ENCODE measurements around the gene LAPTM4A.
"Not testable (repeated sequence)": the region's sequence is repeated elsewhere in the genome, so short reads cannot be mapped to it uniquely, and the experiment has no call there.

The LAPTM4A gene

DNA sequence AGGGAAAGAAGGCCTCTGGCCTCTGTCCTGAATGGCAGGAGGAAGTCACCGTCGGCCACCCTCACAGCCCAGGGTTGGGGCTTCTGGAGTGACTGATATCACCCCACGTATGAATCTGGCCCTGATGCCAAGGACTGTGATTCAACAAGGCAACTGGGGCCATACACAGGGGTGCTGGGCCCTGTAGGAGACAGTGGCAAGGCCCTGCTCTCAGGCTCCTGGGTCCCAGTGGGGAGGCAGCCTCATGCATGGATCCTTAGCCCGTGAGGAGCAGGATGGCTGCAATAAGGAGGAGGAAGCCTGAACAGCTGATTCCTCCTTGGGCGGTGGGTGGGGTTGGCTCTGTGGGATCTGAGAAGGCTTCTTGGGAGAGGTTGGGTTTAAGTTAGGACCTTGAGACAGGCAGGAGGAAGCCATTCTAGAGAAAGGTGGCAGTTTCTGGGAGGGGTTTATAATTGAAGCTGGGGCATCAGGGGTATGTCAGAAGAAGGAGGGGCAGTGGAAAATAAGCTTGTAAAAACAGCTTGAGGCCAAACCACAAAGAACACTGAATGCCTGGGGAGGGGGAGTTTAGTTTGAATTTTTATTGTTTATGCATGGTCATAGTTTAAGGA, 42.8 kb upstream of the LAPTM4A start:
- no peak for TF ChIP-seq CTCF (IDR thresholded peaks at IDR 0.05; ENCODE audit: extremely low read depth, missing control alignments)
- no peak for DNase-seq (ENCODE audit: low spot score)

- DNase-seq (ENCODE audit: low spot score), result no peak
These were observed 42.1 kb upstream of the LAPTM4A start for GRCh38 chr2:20093263-20094141.

DNA sequence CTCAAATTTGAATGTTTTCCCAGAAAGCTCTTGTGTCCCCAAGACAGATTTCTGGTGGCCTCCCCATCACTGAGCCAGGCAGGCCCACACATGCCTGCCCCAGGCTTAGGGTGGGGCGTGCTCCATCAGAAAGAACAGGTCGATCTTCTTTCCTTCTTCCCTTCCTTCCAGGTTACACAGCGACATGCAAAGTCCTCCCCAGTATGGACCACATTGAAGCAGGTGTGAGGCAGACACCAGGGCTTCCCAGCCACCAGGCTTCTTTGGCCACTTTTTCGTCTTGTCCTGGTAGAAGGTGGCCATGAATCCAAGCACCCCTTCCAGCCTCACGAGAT, 41.4 kb upstream of the LAPTM4A start:
- TF ChIP-seq CTCF (IDR thresholded peaks at IDR 0.05; ENCODE audit: extremely low read depth, missing control alignments), result no peak
- DNase-seq (ENCODE audit: low spot score), result no peak

More at GRCh38 chr2:20093263-20094141, 42.1 kb upstream of the LAPTM4A start:
- TF ChIP-seq CTCF (IDR thresholded peaks at IDR 0.05; ENCODE audit: extremely low read depth, missing control alignments), result no peak

DNA sequence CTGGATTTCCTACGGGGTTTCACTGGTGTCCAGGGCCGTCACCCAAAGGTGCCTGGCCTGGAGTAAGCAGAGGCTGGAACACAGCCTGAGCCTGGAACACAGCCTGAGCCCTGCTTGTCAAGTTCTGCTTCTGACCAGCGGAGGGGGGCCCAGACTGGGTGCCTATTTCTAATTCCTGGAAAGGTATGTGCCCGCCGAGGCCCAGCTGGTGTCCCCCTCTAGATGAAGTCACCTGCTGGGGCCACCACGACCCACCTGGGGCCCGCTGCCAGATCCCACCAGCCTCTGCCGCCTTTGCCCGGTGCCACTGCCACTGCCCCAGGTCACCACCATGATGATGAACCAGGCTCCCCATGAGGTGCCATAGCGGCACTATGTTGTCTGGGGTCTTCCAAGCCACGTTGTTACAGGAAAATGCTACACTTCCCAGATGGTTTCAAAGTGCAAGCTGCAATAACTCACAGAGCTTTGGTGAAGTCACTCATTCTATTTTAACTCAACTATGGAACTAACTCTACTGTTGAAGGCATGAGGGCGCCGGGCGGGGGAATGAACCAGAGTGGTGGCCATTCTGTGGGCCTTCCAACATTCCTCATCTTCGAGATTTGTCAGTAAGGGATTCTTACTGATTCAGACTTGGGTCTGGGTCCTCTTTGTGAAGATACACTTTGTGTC, 40.9 kb upstream of the LAPTM4A start:
- TF ChIP-seq CTCF (IDR thresholded peaks at IDR 0.05; ENCODE audit: extremely low read depth, missing control alignments), result no peak
- DNase-seq (ENCODE audit: low spot score), result no peak

DNA sequence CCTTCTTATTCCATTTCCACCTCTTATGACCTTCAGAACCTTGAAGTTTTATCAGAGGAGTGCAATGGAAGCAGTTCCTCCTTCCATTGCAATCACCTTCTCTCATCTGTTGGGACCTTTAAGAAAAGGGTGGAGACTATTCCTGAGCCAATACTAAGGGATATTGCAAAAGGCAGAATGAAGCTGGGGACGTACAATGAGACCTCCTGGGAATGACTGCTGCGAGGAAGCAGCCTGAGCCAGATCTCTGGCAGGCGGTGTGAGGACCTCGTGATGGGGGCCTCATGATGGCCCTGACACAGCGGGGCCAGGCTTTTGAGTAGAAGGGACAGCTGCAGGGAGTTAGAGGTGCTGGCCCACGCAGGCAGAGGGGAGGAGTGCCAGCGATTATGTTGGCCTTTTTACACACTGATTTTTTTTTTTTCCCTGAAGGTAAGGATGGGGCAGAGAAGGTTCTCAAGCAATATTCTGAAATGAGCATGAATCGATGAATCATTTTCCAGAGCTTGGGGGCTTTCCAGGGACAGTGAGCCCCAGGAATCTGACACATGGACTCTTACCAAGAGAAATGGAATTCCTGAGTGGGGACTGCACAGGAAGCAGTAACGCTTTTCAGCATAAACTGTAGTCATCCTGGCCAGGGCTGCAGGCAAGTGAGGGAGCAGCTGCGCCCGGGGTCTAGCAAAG, 40.0 kb upstream of the LAPTM4A start:
- no peak for TF ChIP-seq CTCF (IDR thresholded peaks at IDR 0.05; ENCODE audit: extremely low read depth, missing control alignments)
- no peak for DNase-seq (ENCODE audit: low spot score)

DNA sequence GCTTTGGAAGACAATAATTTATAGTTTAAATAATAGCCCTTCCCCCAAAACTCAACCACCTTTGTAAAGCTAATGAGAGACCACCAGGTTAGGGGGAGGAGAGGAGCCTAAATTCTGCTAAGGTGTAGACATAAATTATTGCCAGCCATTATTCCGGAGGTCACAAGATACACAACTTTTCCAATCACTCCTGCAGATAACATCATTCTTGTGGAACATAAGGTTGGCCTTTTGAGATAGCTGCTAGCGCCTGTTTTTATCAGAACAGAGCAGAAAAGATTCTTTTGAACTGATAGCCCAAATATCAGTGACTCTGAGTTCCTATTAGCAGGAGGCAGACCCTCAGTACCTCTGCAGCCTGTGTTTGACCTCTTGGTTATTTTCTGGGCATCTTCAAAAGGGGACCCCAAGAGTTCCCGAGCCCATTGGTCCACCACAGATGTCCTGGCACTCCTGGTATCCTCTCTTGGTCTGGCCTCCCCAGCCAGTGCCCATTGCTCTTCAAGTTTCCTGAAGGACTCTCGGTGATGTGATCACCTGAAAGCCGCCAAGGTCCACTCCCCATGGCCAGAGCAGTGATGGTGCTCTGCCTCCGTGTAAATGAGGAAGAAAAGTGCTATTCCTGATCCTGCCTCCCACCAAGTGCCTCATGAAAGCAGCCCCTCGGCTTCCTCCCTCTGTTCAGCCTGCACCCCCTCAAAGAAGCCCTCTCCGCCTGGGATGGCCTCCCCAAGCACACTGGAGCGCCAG, 38.5 kb upstream of the LAPTM4A start:
- DNase-seq (ENCODE audit: low spot score), result no peak
- no peak for TF ChIP-seq CTCF (IDR thresholded peaks at IDR 0.05; ENCODE audit: extremely low read depth, missing control alignments)

GRCh38 chr2:20085909-20086308, 34.5 kb upstream of the LAPTM4A start:
- DNase-seq (ENCODE audit: low spot score), result not testable (repeated sequence)

GRCh38 chr2:20082812-20083211, 31.4 kb upstream of the LAPTM4A start:
- not testable (repeated sequence) for DNase-seq (ENCODE audit: low spot score)

Data from GM20000 (cell line).